OCI-LY3 (cell line): ENCODE measurements around the gene RASGRF2.

Experiments
- EZH2phosphoT487 ChIP-seq: fragments of 200-600 bp; shearing (Covaris generic); IDR thresholded peaks from 2 replicates; pipeline ENCODE4 v1.6.1; 2018; ENCODE audit warnings: antibody characterized with exemption, mixed run types, low read depth
- TF ChIP-seq, protein P1 (sequence below): fragments of 200-600, 300-600 bp; sonication (generic); IDR thresholded peaks from 2 replicates; pipeline ENCODE4 v1.5.1; 2014; ENCODE audit warnings: antibody characterized with exemption, low read length, low read depth

GRCh38 chr5:81189875-81190498 lies 229.8 kb downstream of the RASGRF2 start:
- TF ChIP-seq EZH2phosphoT487: no peak
- TF ChIP-seq, protein P1, sequence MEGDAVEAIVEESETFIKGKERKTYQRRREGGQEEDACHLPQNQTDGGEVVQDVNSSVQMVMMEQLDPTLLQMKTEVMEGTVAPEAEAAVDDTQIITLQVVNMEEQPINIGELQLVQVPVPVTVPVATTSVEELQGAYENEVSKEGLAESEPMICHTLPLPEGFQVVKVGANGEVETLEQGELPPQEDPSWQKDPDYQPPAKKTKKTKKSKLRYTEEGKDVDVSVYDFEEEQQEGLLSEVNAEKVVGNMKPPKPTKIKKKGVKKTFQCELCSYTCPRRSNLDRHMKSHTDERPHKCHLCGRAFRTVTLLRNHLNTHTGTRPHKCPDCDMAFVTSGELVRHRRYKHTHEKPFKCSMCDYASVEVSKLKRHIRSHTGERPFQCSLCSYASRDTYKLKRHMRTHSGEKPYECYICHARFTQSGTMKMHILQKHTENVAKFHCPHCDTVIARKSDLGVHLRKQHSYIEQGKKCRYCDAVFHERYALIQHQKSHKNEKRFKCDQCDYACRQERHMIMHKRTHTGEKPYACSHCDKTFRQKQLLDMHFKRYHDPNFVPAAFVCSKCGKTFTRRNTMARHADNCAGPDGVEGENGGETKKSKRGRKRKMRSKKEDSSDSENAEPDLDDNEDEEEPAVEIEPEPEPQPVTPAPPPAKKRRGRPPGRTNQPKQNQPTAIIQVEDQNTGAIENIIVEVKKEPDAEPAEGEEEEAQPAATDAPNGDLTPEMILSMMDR: no peak
